Mucosa of descending colon (tissue), 3 donors: ENCODE results near the gene GGNBP2. TPM values are rescaled to one million over a fixed set of nuclear protein-coding genes. Genes with fewer than 3 reads are reported as not detected.
"Not testable (repeated sequence)": the region's sequence is repeated elsewhere in the genome, so short reads cannot be mapped to it uniquely, and the experiment has no call there.

ENCODE experiments used
- ATAC-seq: fragments of 200-7000 bp; cut with Tn5 transposase; one replicate; pipeline ENCODE4 v1.9.1; 2020; ENCODE audit warnings: mild to moderate bottlenecking, moderate library complexity
- DNase-seq, 3 donors: peaks; one replicate each; pipeline ENCODE4 v3.0.0-alpha.2; 2020
- H3K36me3 ChIP-seq: fragments of 200-600 bp; one replicate; pipeline ENCODE4 v1.8.0; 2021; ENCODE audit warnings: low read depth, mild to moderate bottlenecking
- H3K4me1 ChIP-seq: fragments of 200-600 bp; one replicate; pipeline ENCODE4 v1.8.0; 2021; ENCODE audit warnings: low read depth, mild to moderate bottlenecking
- H3K4me3 ChIP-seq: fragments of 200-600 bp; one replicate; pipeline ENCODE4 v1.8.0; 2021; ENCODE audit warnings: mild to moderate bottlenecking
- H3K9me3 ChIP-seq: fragments of 200-600 bp; one replicate; pipeline ENCODE4 v1.8.0; 2021; ENCODE audit warnings: mild to moderate bottlenecking
- intact Hi-C, 2 donors: fragments of 100-400 bp; cut with DNase I in 1 of 2; cut with micrococcal nuclease in 1 of 2; formaldehyde crosslinking; loops; one replicate each; pipeline versions ENCODE4 v1.11.0 to v1.11.1; 2022; cut with DNase I, micrococcal nuclease
- total RNA-seq, 3 donors: library from RNA; stranded (reverse); fragmentation: NEBNext Ultra II Directional in 2 of 3; extraction: Animal tissue kit (Norgen Biotek cat#: 25700) in 2 of 3; gene quantifications; one replicate each; pipeline versions ENCODE4 v1.2.1 to v1.2.4, GENCODE V29; 2021 to 2023
- TF ChIP-seq, protein P1 (sequence below): fragments of 200-600 bp; IDR thresholded peaks from one replicate; pipeline ENCODE4 v1.8.0; 2022; ENCODE audit warnings: antibody characterized with exemption, mild to moderate bottlenecking
- donor health status: DM: no; HTN: no; CAD: no; lungs with moderate emphysema.
- donor health status: DM: no; HTN: no; CAD: no.
- donor health status: DM: no; HTN: yes; CAD: no.

GGNBP2 gene
- total RNA-seq, 3 donors from 2014 or later, result 80.4 to 93.4 (median 90.7) TPM

GRCh38 chr17:36504156-36504545, 40.6 kb upstream of the GGNBP2 start:
- intact Hi-C loops, result no loop called here
- Histone ChIP-seq H3K36me3 (no peaks in the 10 kb centered on the region), H3K4me3 (no peak overlapping the region), H3K9me3 (no peaks in the 10 kb centered on the region), H3K4me1 (no peaks in the 10 kb centered on the region)
- DNase-seq (no peak), ATAC-seq (no peak)
- TF ChIP-seq, protein P1, sequence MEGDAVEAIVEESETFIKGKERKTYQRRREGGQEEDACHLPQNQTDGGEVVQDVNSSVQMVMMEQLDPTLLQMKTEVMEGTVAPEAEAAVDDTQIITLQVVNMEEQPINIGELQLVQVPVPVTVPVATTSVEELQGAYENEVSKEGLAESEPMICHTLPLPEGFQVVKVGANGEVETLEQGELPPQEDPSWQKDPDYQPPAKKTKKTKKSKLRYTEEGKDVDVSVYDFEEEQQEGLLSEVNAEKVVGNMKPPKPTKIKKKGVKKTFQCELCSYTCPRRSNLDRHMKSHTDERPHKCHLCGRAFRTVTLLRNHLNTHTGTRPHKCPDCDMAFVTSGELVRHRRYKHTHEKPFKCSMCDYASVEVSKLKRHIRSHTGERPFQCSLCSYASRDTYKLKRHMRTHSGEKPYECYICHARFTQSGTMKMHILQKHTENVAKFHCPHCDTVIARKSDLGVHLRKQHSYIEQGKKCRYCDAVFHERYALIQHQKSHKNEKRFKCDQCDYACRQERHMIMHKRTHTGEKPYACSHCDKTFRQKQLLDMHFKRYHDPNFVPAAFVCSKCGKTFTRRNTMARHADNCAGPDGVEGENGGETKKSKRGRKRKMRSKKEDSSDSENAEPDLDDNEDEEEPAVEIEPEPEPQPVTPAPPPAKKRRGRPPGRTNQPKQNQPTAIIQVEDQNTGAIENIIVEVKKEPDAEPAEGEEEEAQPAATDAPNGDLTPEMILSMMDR, result no peak

DNA sequence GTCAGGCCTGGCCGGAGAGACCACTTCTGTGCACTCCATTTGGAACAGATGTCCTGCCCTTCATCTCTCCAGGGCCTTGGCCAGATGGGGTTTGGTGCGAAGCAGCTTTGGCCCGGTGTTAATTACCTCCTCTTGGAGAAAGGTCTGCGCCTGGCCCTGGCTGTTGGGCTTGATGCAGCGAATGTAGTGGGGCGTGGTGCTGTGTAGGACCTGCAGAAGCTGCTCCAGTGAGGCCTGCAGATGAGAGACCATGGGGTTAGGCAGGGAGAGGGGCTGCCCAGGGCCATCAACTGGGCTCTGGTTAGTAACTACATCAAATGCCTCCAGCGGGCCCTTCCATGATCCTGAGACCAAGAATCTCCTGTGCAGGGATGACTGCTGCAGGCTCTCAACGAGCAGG, 39.5 kb upstream of the GGNBP2 start:
- H3K9me3 ChIP-seq, result no peaks in the 10 kb centered on the region
- TF ChIP-seq, protein P1, result no peak
- H3K4me1 ChIP-seq, result no peaks in the 10 kb centered on the region
- no peaks in the 10 kb centered on the region for H3K36me3 ChIP-seq
- ATAC-seq (no peak), DNase-seq (no peak)
- no peak overlapping the region for H3K4me3 ChIP-seq
- intact Hi-C loops, result no loop called here

DNA sequence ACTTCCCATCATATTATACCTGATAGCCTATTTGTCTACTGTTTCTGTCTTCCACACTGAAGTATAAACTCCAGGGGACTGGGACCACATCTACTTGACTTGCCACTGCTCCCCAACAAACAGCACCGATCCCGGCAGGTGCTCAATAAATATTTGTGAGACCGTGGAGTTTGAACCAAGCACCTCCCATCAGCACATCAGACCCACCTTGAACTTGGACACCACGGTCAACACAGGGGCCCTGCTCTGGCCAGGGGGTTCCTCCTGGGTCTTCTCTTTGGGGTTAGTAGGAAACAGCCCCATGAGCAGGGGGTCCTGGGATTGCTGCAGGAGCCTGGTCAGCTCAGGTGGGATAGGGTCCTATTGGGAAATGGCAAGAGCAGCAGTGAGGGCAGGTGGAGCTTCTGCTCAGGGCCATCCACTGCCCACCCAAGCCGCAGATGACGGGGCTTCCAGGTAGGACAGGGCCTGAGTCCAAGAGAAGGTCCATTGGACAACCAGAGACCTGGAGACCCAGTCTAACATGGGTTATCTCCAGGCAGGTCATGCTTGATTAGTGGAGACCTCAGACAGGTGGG, 38.4 kb upstream of the GGNBP2 start:
- H3K9me3 ChIP-seq, result no peaks in the 10 kb centered on the region
- no peaks in the 10 kb centered on the region for H3K36me3 ChIP-seq
- H3K4me1 ChIP-seq, result no peaks in the 10 kb centered on the region
- intact Hi-C loops, result no loop called here
- no peak overlapping the region for H3K4me3 ChIP-seq
- DNase-seq (no peak), ATAC-seq (no peak)
- TF ChIP-seq, protein P1, result no peak

GRCh38 chr17:36506831-36507230, 37.9 kb upstream of the GGNBP2 start:
- intact Hi-C loops, result no loop called here
- TF ChIP-seq, protein P1, result no peak
- Histone ChIP-seq H3K9me3 (no peaks in the 10 kb centered on the region), H3K4me1 (no peaks in the 10 kb centered on the region), H3K4me3 (no peak overlapping the region), H3K36me3 (no peaks in the 10 kb centered on the region)
- ATAC-seq (no peak), DNase-seq (no peak)

DNA sequence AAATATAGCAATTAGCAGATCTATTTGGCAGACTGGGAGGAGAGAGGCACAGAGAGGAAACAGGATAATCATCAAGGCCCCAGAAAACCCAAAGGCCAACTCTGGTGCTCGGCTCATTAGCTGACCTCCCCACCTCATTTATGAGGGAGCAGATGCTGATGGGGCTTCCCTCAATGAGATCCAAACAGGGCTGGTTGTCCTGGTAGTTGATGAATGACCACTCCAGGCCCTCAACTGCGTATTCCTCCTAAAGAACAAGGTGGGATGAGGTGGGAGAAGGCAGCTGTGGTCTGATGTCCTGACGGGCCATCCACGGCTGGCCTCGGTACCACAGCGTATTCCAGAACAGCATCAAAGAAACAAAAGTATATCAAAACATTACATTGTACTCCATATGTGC, 37.5 kb upstream of the GGNBP2 start:
- H3K9me3 ChIP-seq, result no peaks in the 10 kb centered on the region
- ATAC-seq (no peak), DNase-seq (no peak)
- no peak overlapping the region for H3K4me3 ChIP-seq
- TF ChIP-seq, protein P1, result no peak
- no peaks in the 10 kb centered on the region for H3K4me1 ChIP-seq
- intact Hi-C loops, result no loop called here
- H3K36me3 ChIP-seq, result no peaks in the 10 kb centered on the region

DNA sequence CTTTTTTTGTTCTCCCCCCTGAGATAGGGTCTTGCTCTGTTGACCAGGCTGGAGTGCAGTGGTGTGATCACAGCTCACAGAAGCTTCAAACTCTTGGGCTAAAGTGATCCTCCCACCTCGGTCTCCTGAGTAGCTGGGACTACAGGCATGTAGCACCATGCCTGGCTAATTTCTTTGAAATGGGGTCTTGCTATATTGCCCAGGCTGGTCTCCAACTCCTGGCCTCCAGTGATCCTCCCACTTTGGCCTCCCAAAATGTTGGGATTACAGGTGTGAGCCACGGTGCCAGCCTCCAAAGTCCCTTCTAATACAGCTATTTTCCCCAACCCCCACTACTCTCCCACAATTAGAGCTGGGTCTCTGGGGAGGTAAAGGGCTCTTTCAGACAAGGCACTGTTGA, 36.3 kb upstream of the GGNBP2 start:
- DNase-seq, intact Hi-C loops, H3K9me3 ChIP-seq, H3K36me3 ChIP-seq, H3K4me3 ChIP-seq, ATAC-seq, H3K4me1 ChIP-seq: not testable (repeated sequence)
